GM19324 (cell line): ENCODE data around the gene WDR91.
A peak's percentile ranks its signal among the peaks of the same experiment; 100 is the strongest.

Experiments used
- ATAC-seq: cut with Tn5 transposase; IDR thresholded peaks from one replicate; pipeline ENCODE4 v1.9.1; 2021; ENCODE audit warnings: mild to moderate bottlenecking, moderate library complexity; ENCODE audit not compliant: unreplicated experiment, low FRiP score

The WDR91 gene

GRCh38 chr7:135164357-135165061 lies 46.8 kb downstream of the WDR91 start:
- ATAC-seq: no peak

DNA sequence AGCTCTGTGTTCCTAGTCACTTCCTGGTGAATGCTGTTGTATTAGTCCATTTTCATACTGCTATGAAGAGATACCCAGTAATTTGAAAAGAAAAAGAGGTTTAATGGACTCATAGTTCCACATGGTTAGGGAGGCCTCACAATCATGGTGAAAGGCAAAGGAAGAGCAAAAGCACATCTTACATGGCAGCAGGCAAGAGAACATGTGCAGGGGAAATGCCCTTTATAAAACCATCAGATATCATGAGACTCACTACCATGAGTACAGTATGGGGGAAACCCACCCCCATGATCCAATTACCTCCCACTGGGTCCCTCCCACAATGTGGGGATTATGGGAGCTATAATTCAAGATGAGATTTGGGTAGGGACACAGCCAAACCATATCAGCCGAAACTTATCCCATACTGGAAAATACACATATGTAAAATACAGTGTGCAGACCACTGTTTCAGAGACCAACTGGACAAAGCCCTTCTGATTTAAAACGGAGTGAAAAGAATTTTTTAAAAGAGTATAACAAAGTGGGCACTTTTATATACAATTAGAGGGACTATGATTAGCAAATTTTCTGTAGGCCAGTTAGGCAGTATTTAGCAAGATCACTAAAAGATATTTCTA lies 48.8 kb downstream of the WDR91 start:
- no peak for ATAC-seq

- no peak for ATAC-seq
These were observed 49.7 kb downstream of the WDR91 start for GRCh38 chr7:135161669-135162068.

- ATAC-seq: no peak
These were observed 50.3 kb downstream of the WDR91 start for GRCh38 chr7:135160858-135161653.

- no peak for ATAC-seq
These were observed 51.0 kb downstream of the WDR91 start for GRCh38 chr7:135160098-135160857.

GRCh38 chr7:135159359-135160085 lies 51.8 kb downstream of the WDR91 start:
- no peak for ATAC-seq

DNA sequence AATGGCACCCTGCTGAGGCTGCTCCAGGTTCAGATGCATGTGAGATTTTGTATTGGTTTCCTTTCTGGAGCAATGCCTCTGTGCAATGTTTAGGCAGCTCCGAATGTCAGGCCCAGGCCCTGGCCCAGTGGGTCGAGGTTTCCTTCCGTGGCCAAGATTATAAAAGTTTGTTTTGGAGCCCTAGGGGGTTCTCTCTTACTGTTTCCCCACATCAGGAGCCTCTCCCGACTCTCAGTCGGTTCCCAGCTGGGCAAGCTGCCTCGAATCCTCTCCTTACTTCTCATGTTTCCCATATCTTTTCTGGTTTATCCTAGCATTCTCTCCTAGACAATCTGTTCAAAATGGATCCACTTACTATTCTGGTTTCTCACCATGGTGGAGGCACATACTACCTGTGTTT lies 52.5 kb downstream of the WDR91 start:
- no peak for ATAC-seq

GRCh38 chr7:135158141-135158655 lies 53.1 kb downstream of the WDR91 start:
- no peak for ATAC-seq

DNA sequence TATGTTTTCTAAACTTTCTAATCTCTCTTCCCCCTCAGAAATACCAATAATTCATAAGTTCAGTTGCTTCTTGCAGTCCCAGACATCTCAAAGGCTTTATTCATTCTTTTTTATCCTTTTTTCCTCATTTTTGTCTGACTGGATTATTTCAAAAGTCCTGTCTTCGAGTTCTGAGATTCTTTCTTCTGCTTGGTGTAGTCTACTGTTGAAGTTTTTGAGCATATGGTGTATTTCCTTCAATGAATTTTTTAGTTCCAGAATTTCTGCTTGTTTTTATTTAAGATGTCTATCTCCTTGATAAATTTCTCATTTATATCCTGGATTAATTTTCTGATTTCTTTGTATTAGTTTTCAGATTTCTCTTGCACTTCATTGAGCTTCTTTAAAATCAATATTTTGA lies 55.0 kb downstream of the WDR91 start:
- no peak for ATAC-seq

DNA sequence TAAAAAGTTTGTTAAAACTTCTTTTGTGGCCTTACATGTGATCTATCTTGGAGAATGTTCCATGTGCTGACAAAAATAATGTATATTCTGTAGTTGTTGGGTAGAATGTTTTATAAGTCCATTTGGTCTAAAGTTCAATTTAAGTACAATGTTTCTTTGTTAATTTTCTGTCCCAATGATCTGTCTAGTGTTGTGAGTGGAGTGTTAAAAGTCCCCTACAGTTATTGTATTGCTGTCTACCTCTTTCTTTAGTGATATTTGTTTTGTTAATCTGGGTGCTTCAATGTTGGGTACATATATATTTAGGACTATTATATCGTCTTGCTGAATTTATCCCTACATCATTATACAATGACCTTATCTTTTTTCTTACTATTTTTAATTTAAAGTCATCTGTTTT lies 56.6 kb downstream of the WDR91 start:
- ATAC-seq: no peak

DNA sequence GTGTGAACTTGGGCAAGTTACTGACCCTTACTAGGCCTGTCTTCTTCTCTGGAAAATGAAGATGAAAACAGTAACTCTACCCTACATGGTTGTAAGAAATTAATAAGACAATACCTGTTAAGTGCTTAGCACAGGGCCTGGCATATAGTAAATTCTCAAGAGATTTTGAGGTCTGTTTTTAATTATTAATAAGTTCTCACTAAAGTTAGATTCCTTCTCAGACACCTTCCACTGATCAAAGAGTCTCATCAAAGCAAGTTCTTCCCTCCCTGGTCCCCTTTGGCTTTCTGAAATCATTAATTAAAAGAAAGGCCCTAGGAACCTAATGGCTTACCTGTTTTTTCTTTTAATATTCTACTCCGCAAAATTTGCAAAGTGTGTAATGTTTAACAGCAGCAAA lies 58.9 kb downstream of the WDR91 start:
- no peak for ATAC-seq

DNA sequence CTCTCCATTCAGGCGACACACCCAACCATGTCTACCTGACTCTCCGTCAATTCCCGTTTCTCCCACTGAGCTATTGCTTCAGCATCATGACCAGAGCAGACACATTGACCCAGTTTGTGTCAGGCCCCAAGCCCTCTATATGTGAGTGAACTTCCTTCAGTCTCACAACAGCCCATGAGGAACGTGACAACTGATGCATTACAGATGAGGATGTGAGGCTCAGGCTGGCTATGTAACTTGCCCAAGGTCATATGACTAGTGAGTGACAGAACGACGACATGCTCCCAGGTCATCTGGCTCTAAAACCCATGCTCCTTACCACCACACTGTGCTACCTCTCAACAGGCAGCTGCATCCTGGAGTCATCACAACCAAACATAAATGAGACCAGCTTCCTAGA lies 59.8 kb downstream of the WDR91 start:
- ATAC-seq: no peak

- no peak for ATAC-seq
These were observed 60.2 kb downstream of the WDR91 start for GRCh38 chr7:135151132-135151531.

GRCh38 chr7:135150072-135150782 lies 61.1 kb downstream of the WDR91 start:
- ATAC-seq: no peak

GRCh38 chr7:135147899-135148721 lies 63.2 kb downstream of the WDR91 start, which contains the start of gene TMEM140:
Gene TMEM140, plus strand, starts transcription at chr7:135148072. Its CDS starts 16,370 bp downstream, at chr7:135164442.
- ATAC-seq: peak; percentile 61

DNA sequence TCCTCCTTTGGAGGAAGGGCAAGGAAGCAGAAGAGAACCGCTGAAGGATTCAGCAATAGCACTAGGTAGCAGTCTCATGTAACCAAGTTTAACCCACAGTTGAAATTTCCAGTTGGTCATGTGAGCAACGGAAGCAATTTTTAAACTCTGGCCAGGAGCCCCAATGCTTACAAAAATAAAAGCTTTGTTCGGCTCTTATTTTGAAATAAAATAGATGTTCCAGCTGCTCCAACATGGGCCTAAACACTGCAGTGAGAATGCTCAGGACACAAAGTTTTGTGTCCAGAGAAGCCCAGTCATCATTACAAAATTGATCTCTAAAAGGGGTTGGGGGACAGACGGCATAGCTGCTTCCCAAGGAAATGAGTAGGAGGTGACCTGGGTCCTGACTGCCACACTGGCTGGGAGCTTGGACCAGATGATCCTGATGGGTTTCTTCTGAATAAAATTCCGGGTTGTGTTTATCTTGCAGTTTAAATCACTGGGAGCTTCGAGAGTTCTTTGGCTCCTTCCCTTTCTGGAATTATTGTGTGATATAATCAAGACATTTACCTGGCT lies 63.9 kb downstream of the WDR91 start:
- ATAC-seq: peak; percentile 11

GRCh38 chr7:135143885-135144668 lies 67.2 kb downstream of the WDR91 start:
- ATAC-seq: no peak
